ENCODE data around the gene IKZF2. TPM values are rescaled to one million over a fixed set of nuclear protein-coding genes. Genes with fewer than 3 reads are reported as not detected.
A peak's percentile ranks its signal among the peaks of the same experiment; 100 is the strongest.

IKZF2 gene
- total RNA-seq, 1 experiment from 2014 or later = 5.2 TPM

GRCh38 chr2:213152888-213153287 lies 1.5 kb upstream of the IKZF2 start:
- Histone ChIP-seq H4K20me1 (ENCODE audit: low read length) (no peaks in the 10 kb centered on the region), H3K79me2 (ENCODE audit: low read length) (peaks cover 18% of the 10 kb centered on the region), H3K4me2 (ENCODE audit: low read length) (peak overlapping the region; percentile 89), H3F3A (ENCODE audit: low read length, unreplicated experiment) (peaks cover 7% of the 10 kb centered on the region), H3K27me3 (ENCODE audit: low read length) (no peaks in the 10 kb centered on the region), H3K9me3 (ENCODE audit: low read length) (no peaks in the 10 kb centered on the region), H3K9me2 (replicated peaks; ENCODE audit: low read length) (no peaks in the 10 kb centered on the region), H3K4me1 (ENCODE audit: insufficient read depth, low read length) (peaks cover 24% of the 10 kb centered on the region), H3K36me3 (ENCODE audit: low read depth, low read length) (no peaks in the 10 kb centered on the region), H3K4me3 (ENCODE audit: low read length) (peak overlapping the region; percentile 91), H3K27ac (ENCODE audit: low read length) (peak overlapping the region; percentile 73; the same call in 1 of the 2 replicates), H2AFZ (ENCODE audit: low read length) (peak overlapping the region; percentile 85), H3K9ac (ENCODE audit: low read length) (peak overlapping the region; percentile 84)
- DNase-seq (no peak), ATAC-seq (no peak)
- CTCF ChIA-PET = interaction anchor here (0.6 to 1.9 kb wide), 3 partner anchors 11 to 375 kb away, joined by 3 to 23 read pairs (median 10); no protein-coding TSS in a partner anchor
- intact Hi-C loops (cut with micrococcal nuclease) = loop anchor here (1.0 to 5.0 kb wide), 9 partner anchors 84 to 558 kb away; no protein-coding TSS in a partner anchor
- POLR2A ChIA-PET (ENCODE audit: unreplicated experiment) = interaction anchor here (0.7 kb wide), 1 partner anchor 257 kb away, joined by 4 read pairs; no protein-coding TSS in a partner anchor
- no TSS peak for BruUV-seq (replicated peaks)
- TF ChIP-seq EZH2phosphoT487 (IDR thresholded peaks at IDR 0.05; ENCODE audit: borderline replicate concordance, low read length) = no peak
- no peak for TF ChIP-seq CTCF (conservative IDR thresholded peaks at IDR 0.05; ENCODE audit: low read depth, low read length)
- TF ChIP-seq EZH2 (IDR thresholded peaks at IDR 0.05; ENCODE audit: low read length, unreplicated experiment) = no peak

GRCh38 chr2:213152065-213152794 lies 818 bp upstream of the IKZF2 start:
- CTCF ChIA-PET = interaction anchor here (1.9 kb wide), 1 partner anchor 374 kb away, joined by 23 read pairs; no protein-coding TSS in a partner anchor
- TSS peak; percentile 84 for BruUV-seq (replicated peaks)

More at GRCh38 chr2:213152065-213152794, 818 bp upstream of the IKZF2 start:
- Histone ChIP-seq H3K4me2 (ENCODE audit: low read length) (peak overlapping the region; percentile 89), H2AFZ (ENCODE audit: low read length) (peak overlapping the region; percentile 85), H3K9me2 (replicated peaks; ENCODE audit: low read length) (no peaks in the 10 kb centered on the region), H3K27me3 (ENCODE audit: low read length) (no peaks in the 10 kb centered on the region), H3K27ac (ENCODE audit: low read length) (peak overlapping the region; percentile 73), H3K36me3 (ENCODE audit: low read depth, low read length) (no peaks in the 10 kb centered on the region), H4K20me1 (ENCODE audit: low read length) (no peaks in the 10 kb centered on the region), H3K4me1 (ENCODE audit: insufficient read depth, low read length) (peaks cover 24% of the 10 kb centered on the region), H3K9me3 (ENCODE audit: low read length) (no peaks in the 10 kb centered on the region), H3F3A (ENCODE audit: low read length, unreplicated experiment) (peaks cover 7% of the 10 kb centered on the region), H3K9ac (ENCODE audit: low read length) (peak overlapping the region; percentile 84), H3K79me2 (ENCODE audit: low read length) (peaks cover 21% of the 10 kb centered on the region), H3K4me3 (ENCODE audit: low read length) (peak overlapping the region; percentile 91)
- DNase-seq (peak; percentile 66), ATAC-seq (peak; percentile 66)
- POLR2A ChIA-PET (ENCODE audit: unreplicated experiment) = interaction anchor here (0.7 kb wide), 1 partner anchor 256 kb away, joined by 4 read pairs; no protein-coding TSS in a partner anchor
- intact Hi-C loops (cut with micrococcal nuclease) = loop anchor here (2.0 to 5.0 kb wide), 4 partner anchors 85 to 260 kb away; no protein-coding TSS in a partner anchor
- TF ChIP-seq EZH2phosphoT487 (IDR thresholded peaks at IDR 0.05; ENCODE audit: borderline replicate concordance, low read length) = no peak
- peak; percentile 53 for TF ChIP-seq CTCF (conservative IDR thresholded peaks at IDR 0.05; ENCODE audit: low read depth, low read length)

Data from PC-3 (cell line).